ENCODE measurements around the gene ST3GAL6. TPM values are rescaled to one million over a fixed set of nuclear protein-coding genes. Genes with fewer than 3 reads are reported as not detected.

ST3GAL6 gene
- total RNA-seq, 2 experiments from 2014 or later = not detected

- ChIA-PET CTCF (no interaction called here), POLR2A (no interaction called here)
- Mint-ChIP-seq H3K4me1 (ENCODE audit: low read depth) (no peaks in the 10 kb centered on the region), H3K9me3 (no peaks in the 10 kb centered on the region), H3K4me3 (no peak overlapping the region), H3K27me3 (peaks cover 7% of the 10 kb centered on the region), H3K36me3 (no peaks in the 10 kb centered on the region), H3K27ac (no peak overlapping the region)
- intact Hi-C loops (cut with micrococcal nuclease) = no loop called here
- no peak for DNase-seq
Measured at GRCh38 chr3:98768961-98769360, 5.8 kb downstream of the ST3GAL6 start.

- POLR2A ChIA-PET = no interaction called here
- no peak overlapping the region for H3K27ac Mint-ChIP-seq
- intact Hi-C loops (cut with micrococcal nuclease) = no loop called here
- H3K9me3 Mint-ChIP-seq = no peaks in the 10 kb centered on the region
- H3K36me3 Mint-ChIP-seq = no peaks in the 10 kb centered on the region
- no peaks in the 10 kb centered on the region for H3K4me1 Mint-ChIP-seq (ENCODE audit: low read depth)
- H3K27me3 Mint-ChIP-seq = peaks cover 7% of the 10 kb centered on the region
- H3K4me3 Mint-ChIP-seq = no peak overlapping the region
- no peak for DNase-seq
- CTCF ChIA-PET = no interaction called here
Measured at GRCh38 chr3:98769448-98769847, 6.3 kb downstream of the ST3GAL6 start.

GRCh38 chr3:98770261-98771039 is 7.3 kb downstream of the ST3GAL6 start:
- intact Hi-C loops (cut with micrococcal nuclease) = no loop called here
- Mint-ChIP-seq H3K36me3 (no peaks in the 10 kb centered on the region), H3K27me3 (peaks cover 9% of the 10 kb centered on the region), H3K9me3 (no peaks in the 10 kb centered on the region), H3K4me3 (no peak overlapping the region), H3K4me1 (ENCODE audit: low read depth) (no peaks in the 10 kb centered on the region), H3K27ac (no peak overlapping the region)
- DNase-seq = peak; percentile 9
- ChIA-PET POLR2A (no interaction called here), CTCF (no interaction called here)

GRCh38 chr3:98772022-98772421 is 8.9 kb downstream of the ST3GAL6 start:
- no peak overlapping the region for H3K4me3 Mint-ChIP-seq
- ChIA-PET POLR2A (no interaction called here), CTCF (no interaction called here)
- intact Hi-C loops (cut with micrococcal nuclease) = no loop called here
- no peaks in the 10 kb centered on the region for H3K4me1 Mint-ChIP-seq (ENCODE audit: low read depth)
- H3K27ac Mint-ChIP-seq = no peak overlapping the region
- H3K9me3 Mint-ChIP-seq = no peaks in the 10 kb centered on the region
- H3K27me3 Mint-ChIP-seq = peaks cover 12% of the 10 kb centered on the region
- no peak for DNase-seq
- H3K36me3 Mint-ChIP-seq = no peaks in the 10 kb centered on the region

- no peak overlapping the region for H3K27ac Mint-ChIP-seq
- H3K27me3 Mint-ChIP-seq = peaks cover 17% of the 10 kb centered on the region
- CTCF ChIA-PET = no interaction called here
- no peak for DNase-seq
- POLR2A ChIA-PET = interaction anchor here (0.6 kb wide), 1 partner anchor 319 kb away, joined by 4 read pairs; no protein-coding TSS in a partner anchor
- no peaks in the 10 kb centered on the region for H3K36me3 Mint-ChIP-seq
- no peak overlapping the region for H3K4me3 Mint-ChIP-seq
- intact Hi-C loops (cut with micrococcal nuclease) = no loop called here
- no peaks in the 10 kb centered on the region for H3K9me3 Mint-ChIP-seq
- no peaks in the 10 kb centered on the region for H3K4me1 Mint-ChIP-seq (ENCODE audit: low read depth)
Measured at GRCh38 chr3:98775459-98776139, 12.5 kb downstream of the ST3GAL6 start.

GRCh38 chr3:98776140-98776493 is 13.0 kb downstream of the ST3GAL6 start:
- Mint-ChIP-seq H3K27me3 (peaks cover 18% of the 10 kb centered on the region), H3K36me3 (no peaks in the 10 kb centered on the region), H3K4me3 (no peak overlapping the region), H3K27ac (no peak overlapping the region), H3K4me1 (ENCODE audit: low read depth) (no peaks in the 10 kb centered on the region), H3K9me3 (no peaks in the 10 kb centered on the region)
- no peak for DNase-seq
- intact Hi-C loops (cut with micrococcal nuclease) = no loop called here
- POLR2A ChIA-PET = no interaction called here
- CTCF ChIA-PET = no interaction called here

GRCh38 chr3:98777286-98777685 is 14.1 kb downstream of the ST3GAL6 start:
- no peak overlapping the region for H3K4me3 Mint-ChIP-seq
- CTCF ChIA-PET = interaction anchor here (1.0 kb wide), 1 partner anchor 17 kb away, joined by 3 read pairs; no protein-coding TSS in a partner anchor

GRCh38 chr3:98777801-98778220 is 14.7 kb downstream of the ST3GAL6 start:
- H3K27me3 Mint-ChIP-seq = peaks cover 18% of the 10 kb centered on the region
- no peaks in the 10 kb centered on the region for H3K9me3 Mint-ChIP-seq
- intact Hi-C loops (cut with micrococcal nuclease) = no loop called here

More at GRCh38 chr3:98777286-98777685, 14.1 kb downstream of the ST3GAL6 start:
- DNase-seq = no peak
- Mint-ChIP-seq H3K27ac (no peak overlapping the region), H3K4me1 (ENCODE audit: low read depth) (no peaks in the 10 kb centered on the region), H3K27me3 (peaks cover 18% of the 10 kb centered on the region), H3K9me3 (no peaks in the 10 kb centered on the region), H3K36me3 (no peaks in the 10 kb centered on the region)
- POLR2A ChIA-PET = no interaction called here
- intact Hi-C loops (cut with micrococcal nuclease) = no loop called here

GRCh38 chr3:98778383-98778782 is 15.2 kb downstream of the ST3GAL6 start:
- no peak for DNase-seq
- Mint-ChIP-seq H3K9me3 (no peaks in the 10 kb centered on the region), H3K27me3 (peaks cover 18% of the 10 kb centered on the region), H3K27ac (no peak overlapping the region), H3K4me3 (no peak overlapping the region), H3K36me3 (no peaks in the 10 kb centered on the region), H3K4me1 (ENCODE audit: low read depth) (no peaks in the 10 kb centered on the region)
- intact Hi-C loops (cut with micrococcal nuclease) = no loop called here
- ChIA-PET CTCF (no interaction called here), POLR2A (no interaction called here)

More at GRCh38 chr3:98777801-98778220, 14.7 kb downstream of the ST3GAL6 start:
- Mint-ChIP-seq H3K36me3 (no peaks in the 10 kb centered on the region), H3K4me3 (no peak overlapping the region), H3K27ac (no peak overlapping the region), H3K4me1 (ENCODE audit: low read depth) (no peaks in the 10 kb centered on the region)
- CTCF ChIA-PET = no interaction called here
- no peak for DNase-seq
- POLR2A ChIA-PET = no interaction called here

- no peak for DNase-seq
- intact Hi-C loops (cut with micrococcal nuclease) = no loop called here
Measured at GRCh38 chr3:98778852-98779413, 15.8 kb downstream of the ST3GAL6 start.

GRCh38 chr3:98779541-98780335 is 16.6 kb downstream of the ST3GAL6 start:
- no peaks in the 10 kb centered on the region for H3K9me3 Mint-ChIP-seq

More at GRCh38 chr3:98778852-98779413, 15.8 kb downstream of the ST3GAL6 start:
- H3K9me3 Mint-ChIP-seq = no peaks in the 10 kb centered on the region
- peaks cover 15% of the 10 kb centered on the region for H3K27me3 Mint-ChIP-seq
- CTCF ChIA-PET = no interaction called here
- no peaks in the 10 kb centered on the region for H3K4me1 Mint-ChIP-seq (ENCODE audit: low read depth)
- no peaks in the 10 kb centered on the region for H3K36me3 Mint-ChIP-seq
- no peak overlapping the region for H3K4me3 Mint-ChIP-seq
- H3K27ac Mint-ChIP-seq = no peak overlapping the region
- POLR2A ChIA-PET = no interaction called here

GRCh38 chr3:98780343-98780742 is 17.2 kb downstream of the ST3GAL6 start:
- ChIA-PET POLR2A (no interaction called here), CTCF (no interaction called here)
- intact Hi-C loops (cut with micrococcal nuclease) = no loop called here
- no peaks in the 10 kb centered on the region for H3K4me1 Mint-ChIP-seq (ENCODE audit: low read depth)
- H3K9me3 Mint-ChIP-seq = no peaks in the 10 kb centered on the region
- peaks cover 12% of the 10 kb centered on the region for H3K27me3 Mint-ChIP-seq
- no peak overlapping the region for H3K4me3 Mint-ChIP-seq
- no peak for DNase-seq
- no peaks in the 10 kb centered on the region for H3K36me3 Mint-ChIP-seq
- H3K27ac Mint-ChIP-seq = no peak overlapping the region

More at GRCh38 chr3:98779541-98780335, 16.6 kb downstream of the ST3GAL6 start:
- Mint-ChIP-seq H3K27me3 (peaks cover 12% of the 10 kb centered on the region), H3K36me3 (no peaks in the 10 kb centered on the region), H3K27ac (no peak overlapping the region), H3K4me3 (no peak overlapping the region), H3K4me1 (ENCODE audit: low read depth) (no peaks in the 10 kb centered on the region)
- no peak for DNase-seq
- ChIA-PET POLR2A (no interaction called here), CTCF (no interaction called here)
- intact Hi-C loops (cut with micrococcal nuclease) = no loop called here
